ENCODE data around the gene RNF13.

DNA sequence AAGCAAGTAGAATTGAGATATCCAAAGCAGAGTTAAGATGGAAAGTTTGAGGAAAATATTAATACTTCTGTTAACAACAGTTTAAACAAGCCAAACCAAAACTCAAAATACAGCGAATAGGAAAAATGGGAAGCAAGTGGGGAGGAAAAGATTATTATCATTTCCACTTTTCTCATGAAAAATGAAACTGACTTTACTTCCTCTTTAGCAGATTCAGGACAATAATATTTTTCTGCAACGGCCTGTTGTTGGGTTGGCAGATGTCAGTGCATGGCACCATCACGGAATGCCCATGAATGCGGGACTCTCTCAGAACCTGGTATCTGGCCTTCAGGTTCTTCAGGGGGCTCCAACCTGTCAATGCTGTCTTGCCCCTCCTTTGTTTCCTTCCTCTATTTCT, 31.8 kb upstream of the RNF13 start:
- TF ChIP-seq, protein P1, sequence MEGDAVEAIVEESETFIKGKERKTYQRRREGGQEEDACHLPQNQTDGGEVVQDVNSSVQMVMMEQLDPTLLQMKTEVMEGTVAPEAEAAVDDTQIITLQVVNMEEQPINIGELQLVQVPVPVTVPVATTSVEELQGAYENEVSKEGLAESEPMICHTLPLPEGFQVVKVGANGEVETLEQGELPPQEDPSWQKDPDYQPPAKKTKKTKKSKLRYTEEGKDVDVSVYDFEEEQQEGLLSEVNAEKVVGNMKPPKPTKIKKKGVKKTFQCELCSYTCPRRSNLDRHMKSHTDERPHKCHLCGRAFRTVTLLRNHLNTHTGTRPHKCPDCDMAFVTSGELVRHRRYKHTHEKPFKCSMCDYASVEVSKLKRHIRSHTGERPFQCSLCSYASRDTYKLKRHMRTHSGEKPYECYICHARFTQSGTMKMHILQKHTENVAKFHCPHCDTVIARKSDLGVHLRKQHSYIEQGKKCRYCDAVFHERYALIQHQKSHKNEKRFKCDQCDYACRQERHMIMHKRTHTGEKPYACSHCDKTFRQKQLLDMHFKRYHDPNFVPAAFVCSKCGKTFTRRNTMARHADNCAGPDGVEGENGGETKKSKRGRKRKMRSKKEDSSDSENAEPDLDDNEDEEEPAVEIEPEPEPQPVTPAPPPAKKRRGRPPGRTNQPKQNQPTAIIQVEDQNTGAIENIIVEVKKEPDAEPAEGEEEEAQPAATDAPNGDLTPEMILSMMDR (IDR thresholded peaks at IDR 0.05), result no peak
- no peak for TF ChIP-seq POLR2A (IDR thresholded peaks at IDR 0.05)

All from vagina (tissue), 2 donors.